CD4-positive, alpha-beta T cell treated with Interleukin-4 for 1 hour (primary cell): Measurements from ENCODE around the gene VSTM2B.

Experiments
- DNase-seq, 2 donors: peaks; one replicate each; pipeline ENCODE4 v3.0.0-alpha.2; 2020 to 2022

Gene VSTM2B

GRCh38 chr19:29516358-29516725, 9.5 kb upstream of the VSTM2B start:
- DNase-seq = no peak

- no peak for DNase-seq
These were observed 8.9 kb upstream of the VSTM2B start for GRCh38 chr19:29516821-29517395.

GRCh38 chr19:29517412-29517811, 8.4 kb upstream of the VSTM2B start:
- DNase-seq = no peak

GRCh38 chr19:29517946-29518345, 7.8 kb upstream of the VSTM2B start:
- DNase-seq = no peak

- DNase-seq = no peak
These were observed 6.6 kb upstream of the VSTM2B start for GRCh38 chr19:29519146-29519545.

GRCh38 chr19:29519931-29520330, 5.9 kb upstream of the VSTM2B start:
- no peak for DNase-seq

GRCh38 chr19:29520390-29520789, 5.4 kb upstream of the VSTM2B start:
- no peak for DNase-seq

GRCh38 chr19:29521291-29522075, 4.3 kb upstream of the VSTM2B start:
- DNase-seq = no peak

GRCh38 chr19:29523568-29523967, 2.2 kb upstream of the VSTM2B start:
- no peak for DNase-seq

- no peak for DNase-seq
These were observed 1.4 kb upstream of the VSTM2B start for GRCh38 chr19:29524201-29524911.

- DNase-seq = no peak
These were observed 622 bp upstream of the VSTM2B start for GRCh38 chr19:29524912-29525831.

GRCh38 chr19:29526730-29527499, 1.1 kb downstream of the VSTM2B start:
- no peak for DNase-seq

- DNase-seq = no peak
These were observed 1.9 kb downstream of the VSTM2B start for GRCh38 chr19:29527500-29528328.

GRCh38 chr19:29528350-29528945, 2.7 kb downstream of the VSTM2B start:
- DNase-seq = peak; percentile 18 to 42

GRCh38 chr19:29528946-29529645, 3.3 kb downstream of the VSTM2B start:
- DNase-seq = no peak

GRCh38 chr19:29529646-29530539, 4.1 kb downstream of the VSTM2B start:
- DNase-seq = no peak

- no peak for DNase-seq
These were observed 5.0 kb downstream of the VSTM2B start for GRCh38 chr19:29530540-29531457.

GRCh38 chr19:29531458-29532025, 5.7 kb downstream of the VSTM2B start:
- no peak for DNase-seq
